WTC11 (cell line): ENCODE data around the gene ZSWIM4. TPM values are rescaled to one million over a fixed set of nuclear protein-coding genes. Genes with fewer than 3 reads are reported as not detected.

Experiments used
- ATAC-seq: fragments of 200-7000 bp; cut with Tn5 transposase; 2 replicates; pipeline ENCODE4 v1.10.0; 2021; ENCODE audit warnings: mild to moderate bottlenecking, moderate library complexity
- CTCF ChIA-PET: fragments of 300-600 bp; sonication (Branson Sonifier 250); formaldehyde crosslinking; loops from one replicate; lab custom pipeline; 2021; ENCODE audit warnings: antibody characterized with exemption; lab: Charles Lee
- POLR2A ChIA-PET: fragments of 350-600 bp; sonication (Branson Sonifier 250); formaldehyde crosslinking; loops from one replicate; lab custom pipeline; 2021; ENCODE audit warnings: antibody characterized with exemption; lab: Charles Lee
- DNase-seq: peaks from one replicate; pipeline ENCODE4 v3.0.0; 2021; ENCODE audit warnings: low spot score
- H3K27ac Mint-ChIP-seq: 2 replicates; pipeline ENCODE4 v1.8.0; 2021; ENCODE audit warnings: mixed read lengths
- H3K27me3 Mint-ChIP-seq: 2 replicates; pipeline ENCODE4 v1.8.0; 2021; ENCODE audit warnings: low read depth, mild to moderate bottlenecking, moderate library complexity, mixed read lengths
- H3K36me3 Mint-ChIP-seq: 2 replicates; pipeline ENCODE4 v1.8.0; 2021; ENCODE audit warnings: mixed read lengths
- H3K4me1 Mint-ChIP-seq: 2 replicates; pipeline ENCODE4 v1.8.0; 2022; ENCODE audit warnings: mixed read lengths
- H3K4me3 Mint-ChIP-seq: 2 replicates; pipeline ENCODE4 v1.8.0; 2021; ENCODE audit warnings: mild to moderate bottlenecking, moderate library complexity, mixed read lengths
- H3K9me3 Mint-ChIP-seq: 2 replicates; pipeline ENCODE4 v1.8.0; 2021; ENCODE audit warnings: mixed read lengths
- CREB1 ChIP-seq: sonication (generic); formaldehyde crosslinking; IDR thresholded peaks from 2 replicates; pipeline ENCODE4 v1.8.0; 2023; ENCODE audit warnings: mild to moderate bottlenecking, missing genetic modification reagents
- CREM ChIP-seq: sonication (generic); formaldehyde crosslinking; IDR thresholded peaks from 2 replicates; pipeline ENCODE4 v1.8.1; 2022; ENCODE audit warnings: mild to moderate bottlenecking, missing genetic modification reagents, moderate library complexity
- EMX1 ChIP-seq: fragments of 250-450 bp; sonication (Bioruptor Pico); IDR thresholded peaks from 2 replicates; pipeline ENCODE4 v1.8.0; 2021; ENCODE audit warnings: mild to moderate bottlenecking
- FOXP1 ChIP-seq: sonication (generic); formaldehyde crosslinking; IDR thresholded peaks from 2 replicates; pipeline ENCODE4 v1.8.0; 2022; ENCODE audit warnings: missing genetic modification reagents, mild to moderate bottlenecking, moderate library complexity, borderline replicate concordance
- GTF2I ChIP-seq: fragments of 250-450 bp; sonication (Bioruptor Pico); conservative IDR thresholded peaks from 2 replicates; pipeline ENCODE4 v1.4.0; 2021; ENCODE audit warnings: mild to moderate bottlenecking
- JAZF1 ChIP-seq: fragments of 250-450 bp; sonication (Bioruptor Pico); IDR thresholded peaks from 2 replicates; pipeline ENCODE4 v1.9.0; 2021; ENCODE audit warnings: moderate library complexity, mild to moderate bottlenecking, inconsistent platforms
- NR3C1 ChIP-seq: sonication (generic); formaldehyde crosslinking; conservative IDR thresholded peaks from 2 replicates; pipeline ENCODE4 v1.8.1; 2023; ENCODE audit warnings: low read depth, mild to moderate bottlenecking, missing genetic modification reagents
- RELA ChIP-seq: sonication (generic); formaldehyde crosslinking; IDR thresholded peaks from 2 replicates; pipeline ENCODE4 v1.8.1; 2022; ENCODE audit warnings: missing genetic modification reagents, mild to moderate bottlenecking, borderline replicate concordance
- SOX15 ChIP-seq: fragments of 250-450 bp; sonication (Bioruptor Pico); IDR thresholded peaks from 2 replicates; pipeline ENCODE4 v1.9.0; 2021; ENCODE audit warnings: mild to moderate bottlenecking
- TEAD1 ChIP-seq: sonication (generic); formaldehyde crosslinking; IDR thresholded peaks from 2 replicates; pipeline ENCODE4 v1.8.0; 2022; ENCODE audit warnings: mild to moderate bottlenecking, missing genetic modification reagents
- TEAD4 ChIP-seq: sonication (generic); formaldehyde crosslinking; IDR thresholded peaks from 2 replicates; pipeline ENCODE4 v1.8.0; 2022; ENCODE audit warnings: mild to moderate bottlenecking, missing genetic modification reagents
- ZNF219 ChIP-seq: sonication (generic); formaldehyde crosslinking; IDR thresholded peaks from 2 replicates; pipeline ENCODE4 v1.8.0; 2023; ENCODE audit warnings: missing genetic modification reagents, mild to moderate bottlenecking, borderline replicate concordance
- total RNA-seq: library from RNA; stranded (reverse); gene quantifications from 3 replicates; pipeline ENCODE4 v1.2.3, GENCODE V29; 2021
- TF ChIP-seq, protein P1 (sequence below): sonication (generic); formaldehyde crosslinking; IDR thresholded peaks from 2 replicates; pipeline ENCODE4 v1.8.1; 2023; ENCODE audit warnings: mild to moderate bottlenecking, missing genetic modification reagents
- TF ChIP-seq, protein P2 (sequence below): fragments of 200-600 bp; IDR thresholded peaks from 2 replicates; pipeline ENCODE4 v1.8.0; 2022; ENCODE audit warnings: antibody characterized with exemption
- TF ChIP-seq, protein P3 (sequence below): sonication (generic); formaldehyde crosslinking; IDR thresholded peaks from 2 replicates; pipeline ENCODE4 v1.8.0; 2022; ENCODE audit warnings: mild to moderate bottlenecking, missing genetic modification reagents
- TF ChIP-seq, protein P4 (sequence below): fragments of 250-450 bp; sonication (Bioruptor Pico); IDR thresholded peaks from 2 replicates; pipeline ENCODE4 v1.9.0; 2021; ENCODE audit warnings: mild to moderate bottlenecking

Gene ZSWIM4
- total RNA-seq, 1 experiment from 2014 or later = 33.4 TPM

DNA sequence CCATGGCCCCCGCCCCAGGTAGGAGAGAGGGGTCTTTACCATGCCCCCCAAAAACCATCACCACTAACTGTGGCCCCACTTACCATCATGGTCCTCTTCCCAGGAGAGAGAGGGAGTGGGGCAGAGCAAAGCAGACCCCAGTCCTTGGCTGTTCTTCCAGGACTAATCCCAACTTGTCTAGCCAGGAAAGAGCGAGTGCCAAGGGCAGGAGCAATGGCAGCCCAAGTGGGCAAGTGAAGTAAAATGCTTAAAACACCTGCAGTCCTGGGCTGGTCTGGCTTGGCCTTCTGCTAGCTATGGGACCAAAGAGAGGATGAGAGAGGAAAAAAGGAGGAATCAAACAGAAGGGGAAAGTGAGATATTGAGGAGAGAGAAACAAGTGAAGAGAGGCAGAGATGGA, 17.9 kb downstream of the ZSWIM4 start:
- Mint-ChIP-seq H3K9me3 (no peaks in the 10 kb centered on the region), H3K36me3 (peaks cover 29% of the 10 kb centered on the region), H3K4me3 (no peak overlapping the region), H3K27me3 (no peaks in the 10 kb centered on the region), H3K27ac (no peak overlapping the region; the same call in 1 of the 2 replicates), H3K4me1 (no peaks in the 10 kb centered on the region)
- ChIA-PET CTCF (no interaction called here), POLR2A (no interaction called here)
- ATAC-seq (no peak), DNase-seq (no peak)
- TF ChIP-seq ZNF219 (CRISPR knock-in tag) (no peak), FOXP1 (CRISPR knock-in tag) (no peak), GTF2I (0 out of 2 replicates have a peak, but pooled peaks have one; percentile 46), EMX1 (no peak), TEAD1 (no peak)
- TF ChIP-seq, protein P1, sequence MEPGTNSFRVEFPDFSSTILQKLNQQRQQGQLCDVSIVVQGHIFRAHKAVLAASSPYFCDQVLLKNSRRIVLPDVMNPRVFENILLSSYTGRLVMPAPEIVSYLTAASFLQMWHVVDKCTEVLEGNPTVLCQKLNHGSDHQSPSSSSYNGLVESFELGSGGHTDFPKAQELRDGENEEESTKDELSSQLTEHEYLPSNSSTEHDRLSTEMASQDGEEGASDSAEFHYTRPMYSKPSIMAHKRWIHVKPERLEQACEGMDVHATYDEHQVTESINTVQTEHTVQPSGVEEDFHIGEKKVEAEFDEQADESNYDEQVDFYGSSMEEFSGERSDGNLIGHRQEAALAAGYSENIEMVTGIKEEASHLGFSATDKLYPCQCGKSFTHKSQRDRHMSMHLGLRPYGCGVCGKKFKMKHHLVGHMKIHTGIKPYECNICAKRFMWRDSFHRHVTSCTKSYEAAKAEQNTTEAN (CRISPR knock-in tag) = no peak

DNA sequence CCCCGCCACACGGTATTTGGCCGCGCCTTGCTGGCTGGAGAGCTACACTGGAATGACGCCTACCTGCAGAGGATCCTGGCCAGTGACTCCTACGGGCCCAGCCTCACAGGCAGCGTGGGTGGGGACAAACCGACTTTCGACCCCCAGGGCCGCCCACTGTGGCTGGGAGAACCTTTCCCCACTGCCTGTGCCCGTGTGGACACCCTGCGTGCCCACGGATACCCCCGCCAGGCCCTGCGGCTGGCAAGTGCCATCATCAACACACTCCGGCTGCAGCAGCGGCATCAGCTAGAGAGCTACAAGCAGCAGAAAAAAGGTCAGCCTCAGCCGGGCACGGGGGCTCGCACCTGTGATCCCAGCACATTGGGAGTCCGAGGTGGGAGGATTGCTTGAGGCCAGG, 19.3 kb downstream of the ZSWIM4 start:
- DNase-seq (no peak), ATAC-seq (no peak)
- H3K27ac Mint-ChIP-seq = no peak overlapping the region
- no peaks in the 10 kb centered on the region for H3K9me3 Mint-ChIP-seq
- POLR2A ChIA-PET = no interaction called here
- TF ChIP-seq, protein P2, sequence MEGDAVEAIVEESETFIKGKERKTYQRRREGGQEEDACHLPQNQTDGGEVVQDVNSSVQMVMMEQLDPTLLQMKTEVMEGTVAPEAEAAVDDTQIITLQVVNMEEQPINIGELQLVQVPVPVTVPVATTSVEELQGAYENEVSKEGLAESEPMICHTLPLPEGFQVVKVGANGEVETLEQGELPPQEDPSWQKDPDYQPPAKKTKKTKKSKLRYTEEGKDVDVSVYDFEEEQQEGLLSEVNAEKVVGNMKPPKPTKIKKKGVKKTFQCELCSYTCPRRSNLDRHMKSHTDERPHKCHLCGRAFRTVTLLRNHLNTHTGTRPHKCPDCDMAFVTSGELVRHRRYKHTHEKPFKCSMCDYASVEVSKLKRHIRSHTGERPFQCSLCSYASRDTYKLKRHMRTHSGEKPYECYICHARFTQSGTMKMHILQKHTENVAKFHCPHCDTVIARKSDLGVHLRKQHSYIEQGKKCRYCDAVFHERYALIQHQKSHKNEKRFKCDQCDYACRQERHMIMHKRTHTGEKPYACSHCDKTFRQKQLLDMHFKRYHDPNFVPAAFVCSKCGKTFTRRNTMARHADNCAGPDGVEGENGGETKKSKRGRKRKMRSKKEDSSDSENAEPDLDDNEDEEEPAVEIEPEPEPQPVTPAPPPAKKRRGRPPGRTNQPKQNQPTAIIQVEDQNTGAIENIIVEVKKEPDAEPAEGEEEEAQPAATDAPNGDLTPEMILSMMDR = no peak
- TF ChIP-seq FOXP1 (CRISPR knock-in tag) (no peak), CREM (CRISPR knock-in tag) (no peak), CREB1 (no peak), SOX15 (no peak), RELA (CRISPR knock-in tag) (no peak), JAZF1 (CRISPR knock-in tag) (no peak), TEAD4 (CRISPR knock-in tag) (no peak), NR3C1 (no peak)
- TF ChIP-seq, protein P3, sequence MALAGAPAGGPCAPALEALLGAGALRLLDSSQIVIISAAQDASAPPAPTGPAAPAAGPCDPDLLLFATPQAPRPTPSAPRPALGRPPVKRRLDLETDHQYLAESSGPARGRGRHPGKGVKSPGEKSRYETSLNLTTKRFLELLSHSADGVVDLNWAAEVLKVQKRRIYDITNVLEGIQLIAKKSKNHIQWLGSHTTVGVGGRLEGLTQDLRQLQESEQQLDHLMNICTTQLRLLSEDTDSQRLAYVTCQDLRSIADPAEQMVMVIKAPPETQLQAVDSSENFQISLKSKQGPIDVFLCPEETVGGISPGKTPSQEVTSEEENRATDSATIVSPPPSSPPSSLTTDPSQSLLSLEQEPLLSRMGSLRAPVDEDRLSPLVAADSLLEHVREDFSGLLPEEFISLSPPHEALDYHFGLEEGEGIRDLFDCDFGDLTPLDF (CRISPR knock-in tag) = no peak
- TF ChIP-seq, protein P4, sequence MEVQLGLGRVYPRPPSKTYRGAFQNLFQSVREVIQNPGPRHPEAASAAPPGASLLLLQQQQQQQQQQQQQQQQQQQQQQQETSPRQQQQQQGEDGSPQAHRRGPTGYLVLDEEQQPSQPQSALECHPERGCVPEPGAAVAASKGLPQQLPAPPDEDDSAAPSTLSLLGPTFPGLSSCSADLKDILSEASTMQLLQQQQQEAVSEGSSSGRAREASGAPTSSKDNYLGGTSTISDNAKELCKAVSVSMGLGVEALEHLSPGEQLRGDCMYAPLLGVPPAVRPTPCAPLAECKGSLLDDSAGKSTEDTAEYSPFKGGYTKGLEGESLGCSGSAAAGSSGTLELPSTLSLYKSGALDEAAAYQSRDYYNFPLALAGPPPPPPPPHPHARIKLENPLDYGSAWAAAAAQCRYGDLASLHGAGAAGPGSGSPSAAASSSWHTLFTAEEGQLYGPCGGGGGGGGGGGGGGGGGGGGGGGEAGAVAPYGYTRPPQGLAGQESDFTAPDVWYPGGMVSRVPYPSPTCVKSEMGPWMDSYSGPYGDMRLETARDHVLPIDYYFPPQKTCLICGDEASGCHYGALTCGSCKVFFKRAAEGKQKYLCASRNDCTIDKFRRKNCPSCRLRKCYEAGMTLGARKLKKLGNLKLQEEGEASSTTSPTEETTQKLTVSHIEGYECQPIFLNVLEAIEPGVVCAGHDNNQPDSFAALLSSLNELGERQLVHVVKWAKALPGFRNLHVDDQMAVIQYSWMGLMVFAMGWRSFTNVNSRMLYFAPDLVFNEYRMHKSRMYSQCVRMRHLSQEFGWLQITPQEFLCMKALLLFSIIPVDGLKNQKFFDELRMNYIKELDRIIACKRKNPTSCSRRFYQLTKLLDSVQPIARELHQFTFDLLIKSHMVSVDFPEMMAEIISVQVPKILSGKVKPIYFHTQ (CRISPR knock-in tag) = no peak
- no peak overlapping the region for H3K4me3 Mint-ChIP-seq
- H3K27me3 Mint-ChIP-seq = no peaks in the 10 kb centered on the region
- CTCF ChIA-PET = interaction anchor here (1.4 to 2.9 kb wide), 2 partner anchors 10 to 48 kb away, joined by 7 to 10 read pairs; no protein-coding TSS in a partner anchor
- 0 out of 2 replicates have a peak, but pooled peaks cover 3% of the 10 kb centered on the region for H3K4me1 Mint-ChIP-seq
- peaks cover 25% of the 10 kb centered on the region for H3K36me3 Mint-ChIP-seq
